Measurements from ENCODE around the gene GPR55. TPM values are rescaled to one million over a fixed set of nuclear protein-coding genes. Genes with fewer than 3 reads are reported as not detected.

GPR55 gene
- total and polyA plus RNA-seq, 10 of the 15 experiments (the other 5 are each of a cell fraction or from before 2014, with no cell fraction given), result 2.1 to 30.1 (median 16.2) TPM

GRCh38 chr2:230895536-230896345, 29.3 kb downstream of the GPR55 start:
- in situ Hi-C loops (cut with MboI) (no loop called here), intact Hi-C loops (cut with micrococcal nuclease; ENCODE audit: unreplicated experiment) (loop anchor here (2.0 kb wide), 1 partner anchor 31 kb away; the partner anchor contains the start of gene ITM2C)
- Histone ChIP-seq H3K4me1 (ENCODE audit: control insufficient read depth, insufficient read depth, low read length) (peaks cover 39% of the 10 kb centered on the region), H3K4me2 (ENCODE audit: control insufficient read depth, insufficient read depth) (no peak overlapping the region), H3K9ac (ENCODE audit: control insufficient read depth, insufficient read depth, low read length) (no peak overlapping the region), H3K27me3 (replicated peaks in 1 of 2; ENCODE audit: control insufficient read depth in 2 of 2, insufficient read depth in 2 of 2, low read length in 1 of 2) (no peaks in the 10 kb centered on the region), H4K20me1 (ENCODE audit: control insufficient read depth, insufficient read depth) (no peaks in the 10 kb centered on the region), H2AFZ (ENCODE audit: control insufficient read depth, low read depth, low read length) (no peak overlapping the region), H3K79me2 (ENCODE audit: control insufficient read depth, insufficient read depth, low read length) (no peaks in the 10 kb centered on the region), H3K4me3 (no peak overlapping the region), H3K27ac (ENCODE audit: control insufficient read depth, insufficient read depth) (no peak overlapping the region), H3K36me3 (ENCODE audit: control insufficient read depth in 2 of 2, insufficient read depth in 2 of 2, low read length in 1 of 2) (no peaks in the 10 kb centered on the region), H3K9me3 (replicated peaks; ENCODE audit: control insufficient read depth, insufficient read depth, low read length) (no peaks in the 10 kb centered on the region; the same call in 1 of the 3 replicates)
- SMC1A ChIA-PET (ENCODE audit: uncharacterized antibody, unreplicated experiment), result interaction anchor here (0.7 to 2.5 kb wide), 9 partner anchors 25 to 368 kb away, joined by 3 to 7 read pairs (median 3); partner anchors contain the start of gene PSMD1
- ATAC-seq, result no peak
- POLR2A ChIA-PET, result no interaction called here
- no peak for TF ChIP-seq NRF1 (conservative IDR thresholded peaks at IDR 0.05; ENCODE audit: low read depth, low read length)
- no peak for FAIRE-seq
- no peak for DNase-seq (ENCODE audit: low read depth, low spot score)
- no TSS peak for BruUV-seq (replicated peaks)
- RAD21 ChIA-PET (ENCODE audit: unreplicated experiment), result interaction anchor here (1.0 to 4.3 kb wide), 5 partner anchors 31 to 91 kb away, joined by 3 to 15 read pairs (median 5); partner anchors contain the start of gene ITM2C
- WGBS (ENCODE audit: insufficient coverage, insufficient replicate concordance, low lambda C conversion rate, missing lambda C conversion rate), result 76% methylated on average over 6 of the region's 6 CpGs
- CTCF ChIA-PET, result interaction anchor here (0.7 to 10.1 kb wide), 12 partner anchors 18 to 161 kb away, joined by 3 to 198 read pairs (median 6); partner anchors contain the start of genes GPR55 and PSMD1

GRCh38 chr2:230893841-230894781, 30.9 kb downstream of the GPR55 start:
- Histone ChIP-seq H3K4me3 (no peak overlapping the region), H4K20me1 (ENCODE audit: control insufficient read depth, insufficient read depth) (no peaks in the 10 kb centered on the region), H3K9me3 (replicated peaks; ENCODE audit: control insufficient read depth, insufficient read depth, low read length) (no peaks in the 10 kb centered on the region; the same call in 1 of the 3 replicates), H3K9ac (ENCODE audit: control insufficient read depth, insufficient read depth, low read length) (no peak overlapping the region), H3K27ac (ENCODE audit: control insufficient read depth, insufficient read depth) (0 out of 2 replicates have a peak overlapping the region, but pooled peaks have one; percentile 7), H3K4me2 (ENCODE audit: control insufficient read depth, insufficient read depth) (peak overlapping the region; percentile 58), H3K27me3 (replicated peaks in 1 of 2; ENCODE audit: control insufficient read depth in 2 of 2, insufficient read depth in 2 of 2, low read length in 1 of 2) (no peaks in the 10 kb centered on the region), H3K4me1 (ENCODE audit: control insufficient read depth, insufficient read depth, low read length) (peaks cover 39% of the 10 kb centered on the region), H3K36me3 (ENCODE audit: control insufficient read depth in 2 of 2, insufficient read depth in 2 of 2, low read length in 1 of 2) (no peaks in the 10 kb centered on the region), H3K79me2 (ENCODE audit: control insufficient read depth, insufficient read depth, low read length) (no peaks in the 10 kb centered on the region), H2AFZ (ENCODE audit: control insufficient read depth, low read depth, low read length) (no peak overlapping the region)
- RAD21 ChIA-PET (ENCODE audit: unreplicated experiment), result interaction anchor here (0.8 to 4.3 kb wide), 8 partner anchors 25 to 163 kb away, joined by 3 to 15 read pairs (median 4); partner anchors contain the start of genes ITM2C and PSMD1
- no peak for DNase-seq (ENCODE audit: low read depth, low spot score)
- POLR2A ChIA-PET, result interaction anchor here (0.6 to 1.0 kb wide), 3 partner anchors 29 to 1009 kb away, joined by 3 read pairs; partner anchors contain the start of gene ITM2C
- SMC1A ChIA-PET (ENCODE audit: uncharacterized antibody, unreplicated experiment), result interaction anchor here (0.8 to 2.5 kb wide), 6 partner anchors 16 to 93 kb away, joined by 3 to 7 read pairs (median 5); no protein-coding TSS in a partner anchor
- intact Hi-C loops (cut with micrococcal nuclease; ENCODE audit: unreplicated experiment) (loop anchor here (2.0 kb wide), 2 partner anchors 29 to 45 kb away; partner anchors contain the start of gene ITM2C), in situ Hi-C loops (cut with MboI) (no loop called here)
- WGBS (ENCODE audit: insufficient coverage, insufficient replicate concordance, low lambda C conversion rate, missing lambda C conversion rate), result 27% methylated on average over 19 of the region's 19 CpGs
- BruUV-seq (replicated peaks), result no TSS peak
- peak; percentile 79 for FAIRE-seq
- ATAC-seq, result peak; percentile 71
- CTCF ChIA-PET, result interaction anchor here (0.7 to 3.3 kb wide), 10 partner anchors 8 to 159 kb away, joined by 3 to 19 read pairs (median 8); partner anchors contain the start of gene GPR55
- peak; percentile 71 for TF ChIP-seq IKZF1 (conservative IDR thresholded peaks at IDR 0.05)
- TF ChIP-seq SPI1 (IDR thresholded peaks at IDR 0.05; ENCODE audit: borderline replicate concordance, insufficient read depth, low read depth, low read length), result peak; percentile 68; the same call in 1 of the 2 replicates
- TF ChIP-seq E4F1 (IDR thresholded peaks at IDR 0.05; ENCODE audit: borderline replicate concordance, partially characterized antibody), result no peak
- TF ChIP-seq RELB (IDR thresholded peaks at IDR 0.05; ENCODE audit: low read depth), result 0 out of 2 replicates have a peak, but pooled peaks have one; percentile 23
- 0 out of 2 replicates have a peak, but pooled peaks have one; percentile 15 for TF ChIP-seq RUNX3 (IDR thresholded peaks at IDR 0.05; ENCODE audit: low read length)
- TF ChIP-seq ZNF217 (IDR thresholded peaks at IDR 0.05), result no peak
